Endothelial cell of umbilical vein (primary cell): ENCODE results near the gene DTL. TPM values are rescaled to one million over a fixed set of nuclear protein-coding genes. Genes with fewer than 3 reads are reported as not detected.

ENCODE experiments used
- BruUV-seq: library from RNA; stranded (reverse); fragments of 400-500 nt; replicated peaks from 2 replicates; lab custom pipeline; 2021; lab: Mats Ljungman, UMichigan
- CTCF ChIA-PET: fragments of 300-600, 350-600 bp; sonication (Branson Sonifier 250); formaldehyde crosslinking; loops from one replicate; lab custom pipeline; 2021; ENCODE audit warnings: antibody characterized with exemption, inconsistent platforms; lab: Charles Lee
- POLR2A ChIA-PET: fragments of 300-600, 350-600 bp; sonication (Branson Sonifier 250); formaldehyde crosslinking; loops from one replicate; lab custom pipeline; 2021; ENCODE audit warnings: antibody characterized with exemption, inconsistent platforms; lab: Charles Lee
- DNase-seq: peaks from one replicate; pipeline ENCODE4 v3.0.0-alpha.2; 2011; ENCODE audit warnings: low read depth, low spot score
- FAIRE-seq: peaks from 2 replicates; lab custom pipeline; 2011; peaks lifted over from hg19 to GRCh38; lab: Jason Lieb, UNC
- H2AFZ ChIP-seq: 2 replicates; pipeline ENCODE4 v1.6.0; 2012; ENCODE audit warnings: low read depth, low read length, control low read depth, inconsistent platforms
- H3K27ac ChIP-seq: 2 replicates; pipeline ENCODE4 v1.5.1; 2011; ENCODE audit warnings: low read depth, mild to moderate bottlenecking, control low read depth, low read length, moderate library complexity; ENCODE audit not compliant: insufficient read depth
- H3K27me3 ChIP-seq, 2 experiments: 2 replicates each; pipeline versions ENCODE4 v1.6.0 to v1.6.1; 2011; ENCODE audit warnings: low read length in 2 of 2, mixed read lengths in 1 of 2; ENCODE audit not compliant: control insufficient read depth in 2 of 2, insufficient read depth in 2 of 2
- H3K36me3 ChIP-seq, 2 experiments: 2 replicates in 1 of 2; 3 replicates in 1 of 2; pipeline ENCODE4 v1.5.1; 2011; ENCODE audit warnings: low read length in 2 of 2, mild to moderate bottlenecking in 1 of 2, moderate library complexity in 1 of 2; ENCODE audit not compliant: control insufficient read depth in 2 of 2, insufficient read depth in 2 of 2; ENCODE audit errors: extremely low read depth in 1 of 2
- H3K4me1 ChIP-seq: 3 replicates; pipeline ENCODE4 v1.5.1; 2011; ENCODE audit warnings: mild to moderate bottlenecking, low read length; ENCODE audit not compliant: control insufficient read depth, insufficient read depth; ENCODE audit errors: extremely low read depth
- H3K4me2 ChIP-seq: 2 replicates; pipeline ENCODE4 v1.6.1; 2011; ENCODE audit warnings: low read length, control low read depth, mixed read lengths; ENCODE audit not compliant: insufficient read depth
- H3K4me3 ChIP-seq, 3 experiments: fragments of 200-600 bp in 1 of 3; sonication (generic), shearing (Covaris generic) in 1 of 3; replicated peaks in 1 of 3; 2 replicates each; pipeline ENCODE4 v1.5.1; 2011 to 2016; ENCODE audit warnings: control low read depth in 3 of 3, low read length in 3 of 3, mild to moderate bottlenecking in 2 of 3, inconsistent platforms in 1 of 3, low read depth in 1 of 3, moderate library complexity in 1 of 3; ENCODE audit not compliant: insufficient read depth in 1 of 3
- H3K79me2 ChIP-seq: 2 replicates; pipeline ENCODE4 v1.6.0; 2012; ENCODE audit warnings: low read length, inconsistent platforms; ENCODE audit not compliant: control insufficient read depth, insufficient read depth
- H3K9ac ChIP-seq: replicated peaks from 2 replicates; pipeline ENCODE3; 2011; ENCODE audit warnings: low read length, control low read depth; ENCODE audit not compliant: insufficient read depth; ENCODE audit errors: extremely low read depth
- H3K9me1 ChIP-seq: replicated peaks from 3 replicates; pipeline ENCODE4 v1.6.0; 2011; ENCODE audit warnings: mild to moderate bottlenecking, low read length; ENCODE audit not compliant: control insufficient read depth, insufficient read depth; ENCODE audit errors: extremely low read depth
- H3K9me3 ChIP-seq: replicated peaks from 2 replicates; pipeline ENCODE4 v1.5.1; 2012; ENCODE audit warnings: low read length, inconsistent platforms; ENCODE audit not compliant: control insufficient read depth, insufficient read depth
- H4K20me1 ChIP-seq: replicated peaks from 2 replicates; pipeline ENCODE3; 2011; ENCODE audit warnings: mild to moderate bottlenecking, low read length; ENCODE audit not compliant: control insufficient read depth, insufficient read depth; ENCODE audit errors: extremely low read depth
- CTCF ChIP-seq, 2 donors: IDR thresholded peaks; 1 replicate in 1 of 2; 2 replicates in 1 of 2; pipeline ENCODE4 v1.5.1; 2011; ENCODE audit warnings: low read length in 2 of 2, mild to moderate bottlenecking in 2 of 2, moderate library complexity in 2 of 2, control low read depth in 1 of 2, inconsistent platforms in 1 of 2, low read depth in 1 of 2; ENCODE audit not compliant: insufficient read depth in 1 of 2; ENCODE audit errors: extremely low read depth in 1 of 2
- GATA2 ChIP-seq: IDR thresholded peaks from 2 replicates; pipeline ENCODE4 v1.7.0; 2011; ENCODE audit warnings: low read depth, mild to moderate bottlenecking, moderate library complexity, mixed read lengths, low read length; ENCODE audit not compliant: insufficient read length, insufficient read depth
- JUN ChIP-seq: IDR thresholded peaks from 2 replicates; pipeline ENCODE4 v1.6.1; 2011; ENCODE audit warnings: borderline replicate concordance, low read depth; ENCODE audit not compliant: insufficient read length, insufficient read depth
- MAX ChIP-seq: IDR thresholded peaks from 2 replicates; pipeline ENCODE4 v1.6.1; 2011; ENCODE audit not compliant: insufficient read depth, insufficient read length
- POLR2A ChIP-seq: IDR thresholded peaks from 2 replicates; pipeline ENCODE4 v1.6.1; 2012; ENCODE audit warnings: low read depth, mild to moderate bottlenecking, control low read depth, low read length
- POLR2AphosphoS5 ChIP-seq: IDR thresholded peaks from 2 replicates; pipeline ENCODE4 v1.6.1; 2012; ENCODE audit warnings: low read depth, mild to moderate bottlenecking, control low read depth, low read length, moderate library complexity; ENCODE audit not compliant: insufficient read depth
- dilution Hi-C: fragments of 300-500 bp; cut with MboI; formaldehyde crosslinking; loops from one replicate; pipeline ENCODE4 v1.15.0; 2019; ENCODE audit warnings: low sequenced_read_pairs; ENCODE audit not compliant: extremely low pct_ligation_motif_present
- intact Hi-C: fragments of 100-400 bp; cut with micrococcal nuclease; formaldehyde crosslinking; loops from one replicate; pipeline ENCODE4 v1.10.0; 2022
- polyA plus RNA-seq, 4 experiments: library from polyadenylated mRNA; depleted of rRNA in 3 of 4; stranded (reverse) in 3 of 4; unstranded in 1 of 4; fragments of >200 nt; gene quantifications; 2 replicates each; pipeline versions ENCODE4 v1.2.1 to v1.2.3, GENCODE V29; 2011 to 2012; ENCODE audit warnings: missing spikeins in 1 of 4
- total RNA-seq: library from RNA; stranded (reverse); gene quantifications from 2 replicates; pipeline ENCODE4 v1.2.3, GENCODE V29; 2021

Gene DTL
- total and polyA plus RNA-seq, 2 donors (not counting 3 experiments of a cell fraction or from before 2014, with no cell fraction given), result 11.2 to 26.5 TPM

- Histone ChIP-seq H2AFZ (no peak overlapping the region), H3K4me2 (no peak overlapping the region), H3K36me3 (no peaks in the 10 kb centered on the region), H3K27me3 (no peaks in the 10 kb centered on the region), H3K79me2 (peaks cover 48% of the 10 kb centered on the region), H4K20me1 (no peaks in the 10 kb centered on the region), H3K4me3 (no peak overlapping the region), H3K9me3 (no peaks in the 10 kb centered on the region), H3K4me1 (peaks cover 16% of the 10 kb centered on the region), H3K9me1 (no peaks in the 10 kb centered on the region), H3K9ac (no peak overlapping the region), H3K27ac (no peak overlapping the region)
- FAIRE-seq, result no peak
- TF ChIP-seq MAX (no peak), CTCF (IDR thresholded peaks at IDR 0.05; ENCODE audit: extremely low read depth in 1 of 2, insufficient read depth in 1 of 2, low read depth in 1 of 2, low read length in 2 of 2) (no peak), GATA2 (no peak), POLR2AphosphoS5 (no peak), JUN (no peak)
- ChIA-PET POLR2A (no interaction called here), CTCF (no interaction called here)
- DNase-seq, result no peak
- BruUV-seq, result no TSS peak
- intact Hi-C loops (no loop called here), dilution Hi-C loops (no loop called here)
Observed at GRCh38 chr1:212042436-212042835, 6.9 kb downstream of the DTL start.

GRCh38 chr1:212044851-212045250 is 9.3 kb downstream of the DTL start:
- no peak overlapping the region for H3K9ac ChIP-seq
- intact Hi-C loops (no loop called here), dilution Hi-C loops (no loop called here)
- peaks cover 11% of the 10 kb centered on the region for H3K4me1 ChIP-seq
- FAIRE-seq, result no peak
- no peak overlapping the region for H3K4me2 ChIP-seq
- BruUV-seq, result no TSS peak
- H3K27ac ChIP-seq, result no peak overlapping the region
- POLR2A ChIA-PET, result no interaction called here
- no peak for DNase-seq
- H3K4me3 ChIP-seq, result no peak overlapping the region
- no peaks in the 10 kb centered on the region for H4K20me1 ChIP-seq
- no peaks in the 10 kb centered on the region for H3K9me3 ChIP-seq
- TF ChIP-seq MAX (no peak), GATA2 (no peak), POLR2A (no peak), JUN (no peak)
- CTCF ChIA-PET, result interaction anchor here (0.7 to 1.9 kb wide), 3 partner anchors 10 to 567 kb away, joined by 3 to 8 read pairs (median 4); partner anchors contain the start of genes DTL and INTS7
- no peaks in the 10 kb centered on the region for H3K27me3 ChIP-seq
- H2AFZ ChIP-seq, result no peak overlapping the region
- H3K9me1 ChIP-seq, result no peaks in the 10 kb centered on the region
- H3K79me2 ChIP-seq, result peaks cover 29% of the 10 kb centered on the region
- peaks cover 0 to 3% of the 10 kb centered on the region in 2 experiments for H3K36me3 ChIP-seq
